ENCODE results near the gene TMEM132D. TPM values are rescaled to one million over a fixed set of nuclear protein-coding genes. Genes with fewer than 3 reads are reported as not detected.

Gene TMEM132D
- total and polyA plus RNA-seq, 2 donors (not counting 3 experiments of a cell fraction or from before 2014, with no cell fraction given) = not detected

DNA sequence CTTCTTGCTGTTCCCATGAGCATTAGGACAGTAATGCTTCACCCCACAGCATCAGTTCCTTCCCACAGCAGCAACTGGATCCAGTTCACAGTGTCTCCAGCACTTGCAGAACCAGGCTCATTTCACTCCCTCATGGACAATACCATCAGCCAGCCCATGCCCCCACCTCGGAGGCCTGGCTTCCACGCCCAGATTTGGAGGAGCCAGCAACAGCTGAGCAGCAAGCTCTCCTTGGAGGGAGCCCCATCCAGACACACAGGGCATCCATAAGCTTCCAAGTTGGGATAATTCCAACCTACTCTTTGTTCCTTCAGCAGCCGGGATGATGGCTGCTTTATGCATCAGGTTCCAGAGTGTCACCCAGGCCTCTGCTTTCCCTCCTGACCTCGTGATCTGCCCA is 800.6 kb downstream of the TMEM132D start:
- no peak for TF ChIP-seq JUN (IDR thresholded peaks at IDR 0.05; ENCODE audit: borderline replicate concordance, insufficient read depth, insufficient read length, low read depth)
- TF ChIP-seq POLR2A (IDR thresholded peaks at IDR 0.05; ENCODE audit: low read depth, low read length) = no peak
- TF ChIP-seq POLR2AphosphoS5 (IDR thresholded peaks at IDR 0.05; ENCODE audit: insufficient read depth, low read depth, low read length) = no peak
- TF ChIP-seq MYC (IDR thresholded peaks at IDR 0.05; ENCODE audit: low read depth, low read length) = no peak
- TF ChIP-seq GATA2 (IDR thresholded peaks at IDR 0.05; ENCODE audit: insufficient read depth, insufficient read length, low read depth, low read length) = no peak
- no peak for TF ChIP-seq EZH2 (IDR thresholded peaks at IDR 0.05; ENCODE audit: borderline replicate concordance, low read depth, low read length, severe bottlenecking)
- no peak for TF ChIP-seq FOS (IDR thresholded peaks at IDR 0.05; ENCODE audit: borderline replicate concordance, insufficient read depth, low read length)
- TF ChIP-seq, protein P1, sequence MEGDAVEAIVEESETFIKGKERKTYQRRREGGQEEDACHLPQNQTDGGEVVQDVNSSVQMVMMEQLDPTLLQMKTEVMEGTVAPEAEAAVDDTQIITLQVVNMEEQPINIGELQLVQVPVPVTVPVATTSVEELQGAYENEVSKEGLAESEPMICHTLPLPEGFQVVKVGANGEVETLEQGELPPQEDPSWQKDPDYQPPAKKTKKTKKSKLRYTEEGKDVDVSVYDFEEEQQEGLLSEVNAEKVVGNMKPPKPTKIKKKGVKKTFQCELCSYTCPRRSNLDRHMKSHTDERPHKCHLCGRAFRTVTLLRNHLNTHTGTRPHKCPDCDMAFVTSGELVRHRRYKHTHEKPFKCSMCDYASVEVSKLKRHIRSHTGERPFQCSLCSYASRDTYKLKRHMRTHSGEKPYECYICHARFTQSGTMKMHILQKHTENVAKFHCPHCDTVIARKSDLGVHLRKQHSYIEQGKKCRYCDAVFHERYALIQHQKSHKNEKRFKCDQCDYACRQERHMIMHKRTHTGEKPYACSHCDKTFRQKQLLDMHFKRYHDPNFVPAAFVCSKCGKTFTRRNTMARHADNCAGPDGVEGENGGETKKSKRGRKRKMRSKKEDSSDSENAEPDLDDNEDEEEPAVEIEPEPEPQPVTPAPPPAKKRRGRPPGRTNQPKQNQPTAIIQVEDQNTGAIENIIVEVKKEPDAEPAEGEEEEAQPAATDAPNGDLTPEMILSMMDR (IDR thresholded peaks at IDR 0.05; ENCODE audit: extremely low read depth in 1 of 2, insufficient read depth in 1 of 2, low read depth in 1 of 2, low read length in 2 of 2) = no peak
- no peak for TF ChIP-seq MAX (IDR thresholded peaks at IDR 0.05; ENCODE audit: insufficient read depth, insufficient read length)
- Histone ChIP-seq H3K9me3 (replicated peaks; ENCODE audit: control insufficient read depth, insufficient read depth, low read length) (peaks cover 9% of the 10 kb centered on the region), H3K27me3 (ENCODE audit: control insufficient read depth in 2 of 2, insufficient read depth in 2 of 2, low read length in 2 of 2) (no peaks in the 10 kb centered on the region), H3K79me2 (ENCODE audit: control insufficient read depth, insufficient read depth, low read length) (no peaks in the 10 kb centered on the region), H3K9ac (replicated peaks; ENCODE audit: extremely low read depth, insufficient read depth, low read length) (no peak overlapping the region), H3K4me3 (replicated peaks in 1 of 3; ENCODE audit: insufficient read depth in 1 of 3, low read depth in 1 of 3, low read length in 3 of 3) (no peak overlapping the region), H3K36me3 (ENCODE audit: control insufficient read depth in 2 of 2, extremely low read depth in 1 of 2, insufficient read depth in 2 of 2, low read length in 2 of 2) (no peaks in the 10 kb centered on the region), H2AFZ (ENCODE audit: low read depth, low read length) (no peak overlapping the region), H3K27ac (ENCODE audit: insufficient read depth, low read depth, low read length) (no peak overlapping the region), H3K9me1 (replicated peaks; ENCODE audit: control insufficient read depth, extremely low read depth, insufficient read depth, low read length) (no peaks in the 10 kb centered on the region), H3K4me1 (ENCODE audit: control insufficient read depth, extremely low read depth, insufficient read depth, low read length) (no peaks in the 10 kb centered on the region), H3K4me2 (ENCODE audit: insufficient read depth, low read length) (no peak overlapping the region), H4K20me1 (replicated peaks; ENCODE audit: control insufficient read depth, extremely low read depth, insufficient read depth, low read length) (no peaks in the 10 kb centered on the region)
- dilution Hi-C loops (cut with MboI; ENCODE audit: extremely low pct_ligation_motif_present, low sequenced_read_pairs) = no loop called here
- intact Hi-C loops (cut with micrococcal nuclease) = no loop called here
- FAIRE-seq (no peak), DNase-seq (ENCODE audit: low read depth, low spot score) (no peak)
- CTCF ChIA-PET = no interaction called here
- POLR2A ChIA-PET = no interaction called here
- no TSS peak for BruUV-seq (replicated peaks)
